ENCODE data around the gene GNB3.
A peak's percentile ranks its signal among the peaks of the same experiment; 100 is the strongest.

The GNB3 gene

GRCh38 chr12:6820166-6820565 is 20.6 kb upstream of the GNB3 start:
- H3K79me2 ChIP-seq (ENCODE audit: control insufficient read depth, insufficient read depth, low read length): no peaks in the 10 kb centered on the region
- H3K27ac ChIP-seq (ENCODE audit: low read depth, low read length): no peak overlapping the region
- H3K56ac ChIP-seq (ENCODE audit: low read length): no peak overlapping the region
- no peak overlapping the region for H3K4me2 ChIP-seq (ENCODE audit: low read length)
- peaks cover 9% of the 10 kb centered on the region for H3K4me1 ChIP-seq (ENCODE audit: control insufficient read depth, low read depth, low read length)
- no peak overlapping the region for H3K18ac ChIP-seq (ENCODE audit: low read length)
- no peak overlapping the region for H2BK5ac ChIP-seq (ENCODE audit: low read length)
- H2AK5ac ChIP-seq (ENCODE audit: low read length): no peak overlapping the region
- no peak overlapping the region for H3K4ac ChIP-seq (ENCODE audit: low read depth, low read length)
- no peak overlapping the region for H2BK15ac ChIP-seq (replicated peaks; ENCODE audit: low read depth)
- H3K9ac ChIP-seq (ENCODE audit: low read length): no peak overlapping the region
- H4K5ac ChIP-seq (ENCODE audit: low read length): no peak overlapping the region
- H3K23ac ChIP-seq (ENCODE audit: low read length): peak overlapping the region; percentile 33
- no peaks in the 10 kb centered on the region for H3K36me3 ChIP-seq (ENCODE audit: control insufficient read depth, insufficient read depth, low read length)
- no peak for DNase-seq
- H3K4me3 ChIP-seq (ENCODE audit: low read length): no peak overlapping the region
- peaks cover 2% of the 10 kb centered on the region for H3K27me3 ChIP-seq (ENCODE audit: insufficient read depth, low read length, poor library complexity)
- no peak overlapping the region for H4K8ac ChIP-seq (ENCODE audit: low read depth, low read length)
- no peaks in the 10 kb centered on the region for H3K79me1 ChIP-seq (ENCODE audit: low read length)
- no CpG with 5 or more reads among the region's 5 CpGs for WGBS (ENCODE audit: extremely low coverage, insufficient coverage, low lambda C conversion rate)
- no peak overlapping the region for H2BK120ac ChIP-seq (ENCODE audit: low read depth, low read length)

- Histone ChIP-seq H3K79me2 (ENCODE audit: control insufficient read depth, insufficient read depth, low read length) (no peaks in the 10 kb centered on the region), H2BK120ac (ENCODE audit: low read depth, low read length) (no peak within 1 kb of the TSS), H3K27me3 (ENCODE audit: insufficient read depth, low read length, poor library complexity) (peaks cover 2% of the 10 kb centered on the region), H3K27ac (ENCODE audit: low read depth, low read length) (no peak within 1 kb of the TSS), H4K8ac (ENCODE audit: low read depth, low read length) (no peak within 1 kb of the TSS), H3K56ac (ENCODE audit: low read length) (peak within 1 kb of the TSS; percentile 84), H3K4me3 (ENCODE audit: low read length) (peak within 1 kb of the TSS; percentile 41), H2BK15ac (replicated peaks; ENCODE audit: low read depth) (no peak within 1 kb of the TSS), H3K23ac (ENCODE audit: low read length) (no peak within 1 kb of the TSS), H3K36me3 (ENCODE audit: control insufficient read depth, insufficient read depth, low read length) (no peaks in the 10 kb centered on the region), H2AK5ac (ENCODE audit: low read length) (no peak within 1 kb of the TSS), H3K4ac (ENCODE audit: low read depth, low read length) (no peak within 1 kb of the TSS), H4K5ac (ENCODE audit: low read length) (no peak within 1 kb of the TSS), H3K79me1 (ENCODE audit: low read length) (no peaks in the 10 kb centered on the region), H3K9ac (ENCODE audit: low read length) (peak within 1 kb of the TSS; percentile 71), H3K4me1 (ENCODE audit: control insufficient read depth, low read depth, low read length) (peaks cover 9% of the 10 kb centered on the region), H3K4me2 (ENCODE audit: low read length) (peak within 1 kb of the TSS; percentile 85), H2BK5ac (ENCODE audit: low read length) (no peak within 1 kb of the TSS), H3K18ac (ENCODE audit: low read length) (peak within 1 kb of the TSS; percentile 40)
- peak; percentile 84 for DNase-seq
- WGBS (ENCODE audit: extremely low coverage, insufficient coverage, low lambda C conversion rate): no CpG with 5 or more reads among the region's 28 CpGs
Observed at GRCh38 chr12:6821591-6822425, 18.9 kb upstream of the GNB3 start, which contains the start of gene GPR162. Gene GPR162, plus strand, starts transcription at chr12:6821821. Its CDS starts 2,078 bp downstream, at chr12:6823899.

DNA sequence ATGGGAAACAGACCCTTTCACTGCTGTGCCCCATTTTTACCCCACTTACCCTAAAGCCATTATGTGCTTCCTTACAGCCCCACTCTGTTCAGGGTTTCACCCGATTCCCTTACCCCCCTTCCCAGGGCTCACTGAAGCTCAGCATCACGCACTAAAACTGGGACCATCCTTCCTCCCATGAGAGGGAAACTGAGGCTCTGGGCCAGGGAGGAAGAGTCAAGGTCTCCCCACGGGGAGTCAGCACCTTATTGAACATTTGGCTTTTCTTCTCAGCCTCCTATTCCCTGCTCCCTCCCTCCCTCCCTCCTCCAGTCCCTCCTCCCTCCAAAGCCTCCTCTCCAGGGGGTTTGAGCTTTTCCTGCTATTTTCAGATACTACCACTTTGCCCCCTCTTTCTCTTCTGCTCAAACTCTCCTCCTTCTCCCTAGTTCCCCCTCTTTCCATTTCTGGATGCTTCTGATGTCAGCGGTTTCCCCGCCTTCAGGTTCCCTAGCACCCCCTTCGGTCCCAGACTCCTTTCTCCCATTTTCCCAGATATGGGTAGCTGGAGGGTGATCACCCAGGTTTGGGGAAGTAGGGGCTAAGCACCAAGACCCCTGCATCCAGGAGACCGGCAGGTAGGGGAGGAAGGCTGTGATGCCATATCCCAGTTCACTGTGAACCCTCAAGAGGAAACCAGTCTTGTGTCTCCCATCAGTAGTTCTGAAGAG is 18.1 kb upstream of the GNB3 start:
- H2BK15ac ChIP-seq (replicated peaks; ENCODE audit: low read depth): no peak overlapping the region
- H3K9ac ChIP-seq (ENCODE audit: low read length): no peak overlapping the region
- no peak overlapping the region for H2BK5ac ChIP-seq (ENCODE audit: low read length)
- H3K79me2 ChIP-seq (ENCODE audit: control insufficient read depth, insufficient read depth, low read length): no peaks in the 10 kb centered on the region
- no peaks in the 10 kb centered on the region for H3K36me3 ChIP-seq (ENCODE audit: control insufficient read depth, insufficient read depth, low read length)
- WGBS (ENCODE audit: extremely low coverage, insufficient coverage, low lambda C conversion rate): no CpG with 5 or more reads among the region's 7 CpGs
- peaks cover 2% of the 10 kb centered on the region for H3K27me3 ChIP-seq (ENCODE audit: insufficient read depth, low read length, poor library complexity)
- no peaks in the 10 kb centered on the region for H3K79me1 ChIP-seq (ENCODE audit: low read length)
- no peak overlapping the region for H3K4ac ChIP-seq (ENCODE audit: low read depth, low read length)
- H4K8ac ChIP-seq (ENCODE audit: low read depth, low read length): no peak overlapping the region
- no peak overlapping the region for H3K27ac ChIP-seq (ENCODE audit: low read depth, low read length)
- no peak overlapping the region for H2BK120ac ChIP-seq (ENCODE audit: low read depth, low read length)
- DNase-seq: peak; percentile 18
- no peak overlapping the region for H3K4me3 ChIP-seq (ENCODE audit: low read length)
- peaks cover 9% of the 10 kb centered on the region for H3K4me1 ChIP-seq (ENCODE audit: control insufficient read depth, low read depth, low read length)
- H3K56ac ChIP-seq (ENCODE audit: low read length): peak overlapping the region; percentile 84
- H3K23ac ChIP-seq (ENCODE audit: low read length): no peak overlapping the region
- H3K18ac ChIP-seq (ENCODE audit: low read length): no peak overlapping the region
- H3K4me2 ChIP-seq (ENCODE audit: low read length): peak overlapping the region; percentile 32
- H2AK5ac ChIP-seq (ENCODE audit: low read length): no peak overlapping the region
- H4K5ac ChIP-seq (ENCODE audit: low read length): no peak overlapping the region

DNA sequence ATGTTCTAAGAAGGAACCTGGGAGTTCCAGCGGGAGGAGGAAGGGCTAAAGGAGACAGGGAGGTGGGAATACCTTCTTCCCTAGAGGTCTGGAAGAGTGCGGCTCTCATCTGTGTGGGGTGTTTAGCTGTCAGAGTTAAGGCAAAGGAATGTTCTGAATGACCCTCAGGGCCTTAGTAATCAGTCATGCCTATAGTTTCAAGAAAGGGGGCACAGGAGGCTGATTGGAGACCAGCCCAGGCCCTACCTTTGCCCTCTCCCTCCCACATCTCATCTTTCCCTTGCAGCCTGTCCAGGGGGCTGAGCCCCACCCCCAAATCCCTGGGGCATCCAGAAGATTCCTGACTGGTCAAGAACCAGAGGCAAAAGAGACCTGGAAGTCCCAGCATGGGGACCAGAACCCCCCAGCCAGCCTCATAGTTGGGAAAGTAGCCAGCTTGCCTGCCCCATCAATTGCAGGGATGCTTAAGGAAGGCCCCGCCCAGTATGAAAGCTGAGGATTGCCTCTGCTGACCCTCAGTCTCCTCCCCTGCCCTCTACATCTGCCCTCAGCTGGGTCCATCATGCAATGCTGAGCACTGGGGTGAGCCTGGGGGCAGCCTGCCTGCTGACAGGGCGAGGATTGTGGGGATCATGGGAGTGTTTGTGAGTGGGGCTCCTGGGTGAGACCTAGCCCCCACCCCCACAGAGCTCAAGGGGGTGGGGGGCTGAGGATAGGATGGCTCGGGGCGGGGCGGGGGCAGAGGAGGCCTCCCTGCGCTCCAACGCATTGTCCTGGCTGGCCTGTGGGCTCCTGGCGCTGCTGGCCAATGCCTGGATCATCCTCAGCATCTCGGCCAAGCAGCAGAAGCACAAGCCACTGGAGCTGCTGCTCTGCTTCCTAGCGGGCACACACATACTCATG is 17.3 kb upstream of the GNB3 start:
- Histone ChIP-seq H3K9ac (ENCODE audit: low read length) (no peak overlapping the region), H3K4ac (ENCODE audit: low read depth, low read length) (no peak overlapping the region), H4K8ac (ENCODE audit: low read depth, low read length) (no peak overlapping the region), H2BK5ac (ENCODE audit: low read length) (no peak overlapping the region), H3K18ac (ENCODE audit: low read length) (no peak overlapping the region), H2BK15ac (replicated peaks; ENCODE audit: low read depth) (no peak overlapping the region), H3K79me1 (ENCODE audit: low read length) (no peaks in the 10 kb centered on the region), H3K27ac (ENCODE audit: low read depth, low read length) (no peak overlapping the region), H4K5ac (ENCODE audit: low read length) (no peak overlapping the region), H3K79me2 (ENCODE audit: control insufficient read depth, insufficient read depth, low read length) (peaks cover under 1% of the 10 kb centered on the region), H3K27me3 (ENCODE audit: insufficient read depth, low read length, poor library complexity) (peaks cover 2% of the 10 kb centered on the region), H3K4me3 (ENCODE audit: low read length) (no peak overlapping the region), H3K36me3 (ENCODE audit: control insufficient read depth, insufficient read depth, low read length) (no peaks in the 10 kb centered on the region), H2AK5ac (ENCODE audit: low read length) (no peak overlapping the region), H3K4me1 (ENCODE audit: control insufficient read depth, low read depth, low read length) (peaks cover 9% of the 10 kb centered on the region), H3K56ac (ENCODE audit: low read length) (no peak overlapping the region), H3K23ac (ENCODE audit: low read length) (no peak overlapping the region), H2BK120ac (ENCODE audit: low read depth, low read length) (no peak overlapping the region), H3K4me2 (ENCODE audit: low read length) (no peak overlapping the region)
- DNase-seq: peak; percentile 68
- no CpG with 5 or more reads among the region's 12 CpGs for WGBS (ENCODE audit: extremely low coverage, insufficient coverage, low lambda C conversion rate)

DNA sequence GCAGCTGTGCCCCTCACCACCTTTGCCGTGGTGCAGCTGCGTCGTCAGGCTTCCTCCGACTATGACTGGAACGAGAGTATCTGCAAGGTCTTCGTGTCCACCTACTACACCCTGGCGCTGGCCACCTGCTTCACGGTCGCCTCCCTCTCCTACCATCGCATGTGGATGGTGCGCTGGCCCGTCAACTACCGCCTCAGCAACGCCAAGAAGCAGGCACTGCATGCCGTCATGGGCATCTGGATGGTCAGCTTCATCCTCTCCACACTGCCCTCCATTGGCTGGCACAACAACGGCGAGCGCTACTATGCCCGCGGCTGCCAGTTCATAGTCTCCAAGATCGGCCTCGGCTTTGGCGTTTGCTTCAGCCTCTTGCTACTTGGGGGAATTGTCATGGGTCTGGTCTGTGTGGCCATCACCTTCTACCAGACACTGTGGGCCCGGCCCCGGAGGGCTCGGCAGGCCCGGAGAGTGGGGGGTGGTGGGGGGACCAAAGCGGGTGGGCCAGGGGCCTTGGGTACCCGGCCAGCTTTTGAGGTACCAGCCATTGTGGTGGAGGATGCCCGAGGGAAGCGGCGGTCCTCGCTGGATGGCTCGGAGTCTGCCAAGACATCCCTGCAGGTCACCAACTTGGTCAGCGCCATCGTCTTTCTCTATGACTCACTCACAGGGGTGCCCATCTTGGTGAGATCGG is 16.5 kb upstream of the GNB3 start:
- Histone ChIP-seq H3K4me1 (ENCODE audit: control insufficient read depth, low read depth, low read length) (peaks cover 9% of the 10 kb centered on the region), H3K4me2 (ENCODE audit: low read length) (no peak overlapping the region), H2BK5ac (ENCODE audit: low read length) (no peak overlapping the region), H4K5ac (ENCODE audit: low read length) (no peak overlapping the region), H3K56ac (ENCODE audit: low read length) (no peak overlapping the region), H3K9ac (ENCODE audit: low read length) (no peak overlapping the region), H2AK5ac (ENCODE audit: low read length) (no peak overlapping the region), H3K36me3 (ENCODE audit: control insufficient read depth, insufficient read depth, low read length) (no peaks in the 10 kb centered on the region), H3K79me2 (ENCODE audit: control insufficient read depth, insufficient read depth, low read length) (peaks cover 4% of the 10 kb centered on the region), H3K4me3 (ENCODE audit: low read length) (no peak overlapping the region), H3K79me1 (ENCODE audit: low read length) (peaks cover 2% of the 10 kb centered on the region), H3K18ac (ENCODE audit: low read length) (no peak overlapping the region), H4K8ac (ENCODE audit: low read depth, low read length) (no peak overlapping the region), H3K4ac (ENCODE audit: low read depth, low read length) (no peak overlapping the region), H2BK15ac (replicated peaks; ENCODE audit: low read depth) (no peak overlapping the region), H3K27me3 (ENCODE audit: insufficient read depth, low read length, poor library complexity) (peaks cover 2% of the 10 kb centered on the region), H2BK120ac (ENCODE audit: low read depth, low read length) (no peak overlapping the region), H3K23ac (ENCODE audit: low read length) (no peak overlapping the region), H3K27ac (ENCODE audit: low read depth, low read length) (no peak overlapping the region)
- no peak for DNase-seq
- WGBS (ENCODE audit: extremely low coverage, insufficient coverage, low lambda C conversion rate): no CpG with 5 or more reads among the region's 37 CpGs

Measured in mesendoderm (in vitro differentiated cells).